Central memory CD8-positive, alpha-beta T cell (primary cell): ENCODE data around the gene TRMT61A.

Experiments used
- ATAC-seq: fragments of 150-1000 bp; cut with Tn5 transposase; replicated peaks from 2 replicates; pipeline ENCODE4 v1.10.0; 2022; ENCODE audit warnings: mild to moderate bottlenecking, moderate FRiP score, moderate number of reproducible peaks; ENCODE audit not compliant: poor library complexity, severe bottlenecking; ENCODE audit errors: extremely low read depth
- DNase-seq, 2 donors: peaks; one replicate each; pipeline ENCODE4 v3.0.0; 2021; ENCODE audit warnings: low spot score in 2 of 2
- H3K27ac Mint-ChIP-seq: one replicate; pipeline ENCODE4 v1.8.0; 2022; ENCODE audit warnings: low read depth, mild to moderate bottlenecking, moderate library complexity, mixed read lengths
- H3K27me3 Mint-ChIP-seq: one replicate; pipeline ENCODE4 v1.8.0; 2022; ENCODE audit warnings: mixed read lengths
- H3K36me3 Mint-ChIP-seq: one replicate; pipeline ENCODE4 v1.8.0; 2022; ENCODE audit warnings: mild to moderate bottlenecking, moderate library complexity, mixed read lengths; ENCODE audit not compliant: insufficient read depth
- H3K4me1 Mint-ChIP-seq: one replicate; pipeline ENCODE4 v1.8.0; 2022; ENCODE audit warnings: mixed read lengths
- H3K4me3 Mint-ChIP-seq: one replicate; pipeline ENCODE4 v1.8.0; 2022; ENCODE audit warnings: mild to moderate bottlenecking, moderate library complexity, mixed read lengths
- H3K9me3 Mint-ChIP-seq: one replicate; pipeline ENCODE4 v1.8.0; 2022; ENCODE audit warnings: mixed read lengths

TRMT61A gene

DNA sequence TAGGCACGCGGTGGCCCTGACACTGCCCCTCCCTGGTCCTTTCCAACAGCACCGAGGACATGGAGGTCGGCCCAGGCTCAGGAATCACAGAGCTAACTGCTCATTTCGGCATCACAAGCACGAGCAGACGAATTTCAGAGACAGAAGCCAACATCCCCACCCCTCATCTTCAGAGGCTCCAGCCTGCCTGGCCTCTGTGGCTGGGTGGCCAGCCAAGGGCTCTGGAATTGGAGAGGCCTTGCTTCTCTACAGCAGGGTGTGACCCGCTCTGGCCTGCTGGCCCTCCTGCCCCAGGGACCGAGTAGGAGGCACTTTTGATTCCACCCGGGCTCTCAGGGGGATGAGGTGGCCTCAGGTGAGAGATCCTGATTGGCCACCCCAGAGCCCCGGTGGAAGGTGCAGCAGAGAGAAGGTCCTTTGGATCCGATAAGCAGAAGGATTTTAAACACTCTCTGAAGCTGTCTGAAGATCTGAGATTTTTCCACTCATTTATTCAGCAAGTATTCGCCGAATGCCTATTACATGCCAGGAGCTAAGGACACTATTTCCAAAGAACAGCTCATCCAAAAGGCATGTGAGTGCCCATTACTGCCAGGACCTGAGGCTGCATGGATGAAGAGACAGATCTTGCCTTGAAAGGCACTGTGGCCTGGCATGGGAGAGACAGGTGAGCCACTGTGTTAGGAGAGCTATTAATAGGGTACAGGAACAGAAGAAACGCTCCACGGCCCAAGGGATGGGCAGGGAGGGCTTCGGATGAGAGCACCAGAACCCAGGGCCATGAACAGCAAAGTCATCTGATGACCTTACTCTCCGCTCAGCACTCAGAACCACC, 23.2 kb downstream of the TRMT61A start:
- Mint-ChIP-seq H3K4me1 (peaks cover 16% of the 10 kb centered on the region), H3K27ac (peak overlapping the region; percentile 41), H3K9me3 (no peaks in the 10 kb centered on the region), H3K36me3 (peaks cover 10% of the 10 kb centered on the region), H3K27me3 (no peaks in the 10 kb centered on the region), H3K4me3 (no peak overlapping the region)
- no peak for ATAC-seq
- no peak for DNase-seq

- no peak overlapping the region for H3K4me3 Mint-ChIP-seq
- peaks cover 11% of the 10 kb centered on the region for H3K36me3 Mint-ChIP-seq
- H3K27ac Mint-ChIP-seq: peak overlapping the region; percentile 41
- DNase-seq (no peak), ATAC-seq (no peak)
- no peaks in the 10 kb centered on the region for H3K9me3 Mint-ChIP-seq
- peaks cover 16% of the 10 kb centered on the region for H3K4me1 Mint-ChIP-seq
- H3K27me3 Mint-ChIP-seq: no peaks in the 10 kb centered on the region
Observed at GRCh38 chr14:103552846-103553210, 23.8 kb downstream of the TRMT61A start.

GRCh38 chr14:103555559-103556337, 26.8 kb downstream of the TRMT61A start:
- H3K4me1 Mint-ChIP-seq: peaks cover 41% of the 10 kb centered on the region
- H3K36me3 Mint-ChIP-seq: peaks cover 25% of the 10 kb centered on the region
- H3K4me3 Mint-ChIP-seq: no peak overlapping the region
- DNase-seq (no peak), ATAC-seq (no peak)
- no peak overlapping the region for H3K27ac Mint-ChIP-seq
- no peaks in the 10 kb centered on the region for H3K27me3 Mint-ChIP-seq
- H3K9me3 Mint-ChIP-seq: no peaks in the 10 kb centered on the region

DNA sequence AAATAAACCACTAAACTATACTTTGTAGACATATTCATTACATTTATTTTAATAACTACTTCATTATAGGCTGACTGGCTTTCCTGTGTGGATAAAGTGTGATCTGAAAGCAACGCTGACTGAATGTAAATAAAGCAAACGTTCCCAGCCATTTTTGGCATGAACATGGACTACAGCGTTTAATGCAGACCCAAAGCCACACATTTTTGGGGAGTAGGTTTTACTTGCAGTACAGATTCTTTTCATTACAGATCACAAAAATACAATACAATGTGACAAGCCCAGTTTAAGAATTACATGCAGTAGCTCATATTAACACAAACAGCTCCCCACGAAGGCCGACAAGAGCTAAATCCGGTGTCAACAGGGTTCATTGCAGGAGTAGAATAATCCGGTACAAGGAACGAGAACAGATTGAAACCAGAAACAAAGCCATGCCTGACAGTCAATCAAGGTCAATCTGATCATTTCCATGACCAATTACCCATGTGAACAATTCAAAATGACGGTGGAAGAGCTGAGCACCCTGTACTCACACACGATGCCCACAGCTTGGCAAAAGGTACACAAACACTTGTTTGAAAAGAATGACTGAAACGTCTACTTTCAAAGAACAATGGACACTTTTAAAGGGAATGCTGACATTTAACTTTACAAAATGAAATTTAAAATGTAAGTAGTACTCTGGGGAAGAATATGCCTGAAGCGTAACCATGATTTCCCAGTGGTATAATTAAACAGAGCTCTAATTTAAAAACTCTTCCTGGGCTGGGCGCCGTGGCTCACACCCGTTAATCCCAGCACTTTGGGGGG, 28.2 kb downstream of the TRMT61A start:
- Mint-ChIP-seq H3K27me3 (no peaks in the 10 kb centered on the region), H3K4me3 (no peak overlapping the region), H3K9me3 (no peaks in the 10 kb centered on the region), H3K4me1 (peaks cover 49% of the 10 kb centered on the region), H3K27ac (no peak overlapping the region), H3K36me3 (peaks cover 26% of the 10 kb centered on the region)
- DNase-seq (no peak), ATAC-seq (no peak)

GRCh38 chr14:103558071-103558882, 29.3 kb downstream of the TRMT61A start:
- Mint-ChIP-seq H3K4me1 (peaks cover 51% of the 10 kb centered on the region), H3K36me3 (peaks cover 31% of the 10 kb centered on the region), H3K27ac (peak overlapping the region; percentile 53), H3K9me3 (no peaks in the 10 kb centered on the region), H3K27me3 (no peaks in the 10 kb centered on the region), H3K4me3 (no peak overlapping the region)
- ATAC-seq (no peak), DNase-seq (no peak)

GRCh38 chr14:103559766-103560165, 30.8 kb downstream of the TRMT61A start:
- no peak overlapping the region for H3K4me3 Mint-ChIP-seq

GRCh38 chr14:103560691-103561090, 31.7 kb downstream of the TRMT61A start:
- Mint-ChIP-seq H3K9me3 (no peaks in the 10 kb centered on the region), H3K4me3 (peak overlapping the region; percentile 92), H3K27me3 (no peaks in the 10 kb centered on the region), H3K27ac (no peak overlapping the region), H3K4me1 (peaks cover 46% of the 10 kb centered on the region), H3K36me3 (peaks cover 30% of the 10 kb centered on the region)
- DNase-seq: no peak
- no peak for ATAC-seq

More at GRCh38 chr14:103559766-103560165, 30.8 kb downstream of the TRMT61A start:
- DNase-seq: no peak
- H3K27ac Mint-ChIP-seq: no peak overlapping the region
- H3K27me3 Mint-ChIP-seq: no peaks in the 10 kb centered on the region
- peaks cover 55% of the 10 kb centered on the region for H3K4me1 Mint-ChIP-seq
- H3K36me3 Mint-ChIP-seq: peaks cover 31% of the 10 kb centered on the region
- ATAC-seq: no peak
- H3K9me3 Mint-ChIP-seq: no peaks in the 10 kb centered on the region

- Mint-ChIP-seq H3K36me3 (peaks cover 30% of the 10 kb centered on the region), H3K27me3 (no peaks in the 10 kb centered on the region), H3K4me3 (peak overlapping the region; percentile 92), H3K4me1 (peaks cover 46% of the 10 kb centered on the region), H3K27ac (peak overlapping the region; percentile 94), H3K9me3 (no peaks in the 10 kb centered on the region)
- ATAC-seq: peak; percentile 28
- DNase-seq: no peak
Observed at GRCh38 chr14:103561381-103562178, 32.6 kb downstream of the TRMT61A start.

- Mint-ChIP-seq H3K36me3 (peaks cover 28% of the 10 kb centered on the region), H3K9me3 (no peaks in the 10 kb centered on the region), H3K27me3 (no peaks in the 10 kb centered on the region), H3K27ac (peak overlapping the region; percentile 94), H3K4me1 (peaks cover 46% of the 10 kb centered on the region), H3K4me3 (peak overlapping the region; percentile 92)
- DNase-seq (no peak), ATAC-seq (no peak)
Observed at GRCh38 chr14:103562179-103562428, 33.1 kb downstream of the TRMT61A start.

DNA sequence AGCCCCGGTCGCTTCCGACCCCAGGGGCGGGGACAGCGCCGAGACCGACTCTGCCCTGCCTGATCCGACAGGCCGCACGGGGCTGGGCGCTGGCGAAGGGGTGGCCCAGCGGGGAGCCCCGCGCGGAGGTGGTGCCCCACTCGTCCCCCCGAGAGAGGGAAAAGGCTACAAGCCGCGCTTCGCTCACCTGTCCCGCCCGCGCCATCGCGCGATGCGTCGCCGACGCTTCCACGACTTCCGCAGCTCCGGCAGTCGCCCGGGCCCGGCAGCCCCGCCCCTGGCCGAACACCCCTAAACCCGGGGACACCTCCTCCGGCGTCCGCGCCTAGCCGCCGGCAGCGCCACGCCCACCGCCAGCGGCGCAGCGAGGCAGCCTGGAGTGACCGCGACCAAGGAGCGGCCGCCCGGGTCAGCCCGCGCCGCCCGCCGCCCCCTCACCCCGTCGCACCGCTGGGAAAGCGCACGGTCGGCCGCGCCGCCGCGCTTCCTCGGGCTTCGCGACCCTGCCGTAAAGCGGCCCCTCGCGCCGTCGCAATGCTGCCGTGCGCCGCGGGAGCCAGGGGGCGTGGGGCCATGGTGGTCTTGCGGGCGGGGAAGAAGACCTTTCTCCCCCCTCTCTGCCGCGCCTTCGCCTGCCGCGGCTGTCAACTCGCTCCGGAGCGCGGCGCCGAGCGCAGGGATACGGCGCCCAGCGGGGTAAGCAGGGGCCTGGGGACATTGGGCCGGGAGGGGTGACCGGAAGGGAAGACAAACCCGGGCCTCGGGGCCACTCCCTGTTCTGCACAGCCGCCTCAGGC, 33.6 kb downstream of the TRMT61A start, which contains the start of the genes BAG5 and COA8:
Gene BAG5, minus strand, starts transcription at position 229 of the 797 bp plus-strand sequence. CDS start 1,493 bp downstream, outside the sequence.
Gene COA8, plus strand, starts transcription at position 532 of the 797 bp plus-strand sequence. Its CDS starts 42 bp downstream, at position 574.
- Mint-ChIP-seq H3K4me3 (peak within 1 kb of the TSS; percentile 92), H3K9me3 (no peaks in the 10 kb centered on the region), H3K27ac (peak within 1 kb of the TSS; percentile 94), H3K36me3 (peaks cover 26% of the 10 kb centered on the region), H3K27me3 (no peaks in the 10 kb centered on the region), H3K4me1 (peaks cover 46% of the 10 kb centered on the region)
- ATAC-seq (peak; percentile 82), DNase-seq (peak; percentile 77 to 81)

GRCh38 chr14:103563226-103563620, 34.2 kb downstream of the TRMT61A start:
- H3K9me3 Mint-ChIP-seq: no peaks in the 10 kb centered on the region
- peaks cover 26% of the 10 kb centered on the region for H3K36me3 Mint-ChIP-seq
- DNase-seq (no peak), ATAC-seq (peak; percentile 24)
- peak overlapping the region; percentile 79 for H3K27ac Mint-ChIP-seq
- peaks cover 48% of the 10 kb centered on the region for H3K4me1 Mint-ChIP-seq
- no peaks in the 10 kb centered on the region for H3K27me3 Mint-ChIP-seq
- H3K4me3 Mint-ChIP-seq: peak overlapping the region; percentile 92
